Measurements from ENCODE around the gene AKT1.

Gene AKT1

GRCh38 chr14:104773505-104774452 lies 21.8 kb downstream of the AKT1 start:
- H3K36me3 ChIP-seq (ENCODE audit: control insufficient read depth, insufficient read depth, low read length) = no peaks in the 10 kb centered on the region
- no peak overlapping the region for H2AFZ ChIP-seq
- no peaks in the 10 kb centered on the region for H3K9me3 ChIP-seq (ENCODE audit: control insufficient read depth, low read length)
- TF ChIP-seq, protein P1, sequence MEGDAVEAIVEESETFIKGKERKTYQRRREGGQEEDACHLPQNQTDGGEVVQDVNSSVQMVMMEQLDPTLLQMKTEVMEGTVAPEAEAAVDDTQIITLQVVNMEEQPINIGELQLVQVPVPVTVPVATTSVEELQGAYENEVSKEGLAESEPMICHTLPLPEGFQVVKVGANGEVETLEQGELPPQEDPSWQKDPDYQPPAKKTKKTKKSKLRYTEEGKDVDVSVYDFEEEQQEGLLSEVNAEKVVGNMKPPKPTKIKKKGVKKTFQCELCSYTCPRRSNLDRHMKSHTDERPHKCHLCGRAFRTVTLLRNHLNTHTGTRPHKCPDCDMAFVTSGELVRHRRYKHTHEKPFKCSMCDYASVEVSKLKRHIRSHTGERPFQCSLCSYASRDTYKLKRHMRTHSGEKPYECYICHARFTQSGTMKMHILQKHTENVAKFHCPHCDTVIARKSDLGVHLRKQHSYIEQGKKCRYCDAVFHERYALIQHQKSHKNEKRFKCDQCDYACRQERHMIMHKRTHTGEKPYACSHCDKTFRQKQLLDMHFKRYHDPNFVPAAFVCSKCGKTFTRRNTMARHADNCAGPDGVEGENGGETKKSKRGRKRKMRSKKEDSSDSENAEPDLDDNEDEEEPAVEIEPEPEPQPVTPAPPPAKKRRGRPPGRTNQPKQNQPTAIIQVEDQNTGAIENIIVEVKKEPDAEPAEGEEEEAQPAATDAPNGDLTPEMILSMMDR (IDR thresholded peaks at IDR 0.05) = no peak
- H3K4me2 ChIP-seq (ENCODE audit: low read length) = no peak overlapping the region
- H3K4me1 ChIP-seq = peaks cover 3% of the 10 kb centered on the region
- H3K27me3 ChIP-seq (ENCODE audit: control insufficient read depth, insufficient read depth, low read length) = no peaks in the 10 kb centered on the region
- no peak overlapping the region for H3K9ac ChIP-seq
- no peak overlapping the region for H3K27ac ChIP-seq
- no peaks in the 10 kb centered on the region for H3K79me2 ChIP-seq
- H3K4me3 ChIP-seq (ENCODE audit: low read depth, low read length) = no peak overlapping the region

DNA sequence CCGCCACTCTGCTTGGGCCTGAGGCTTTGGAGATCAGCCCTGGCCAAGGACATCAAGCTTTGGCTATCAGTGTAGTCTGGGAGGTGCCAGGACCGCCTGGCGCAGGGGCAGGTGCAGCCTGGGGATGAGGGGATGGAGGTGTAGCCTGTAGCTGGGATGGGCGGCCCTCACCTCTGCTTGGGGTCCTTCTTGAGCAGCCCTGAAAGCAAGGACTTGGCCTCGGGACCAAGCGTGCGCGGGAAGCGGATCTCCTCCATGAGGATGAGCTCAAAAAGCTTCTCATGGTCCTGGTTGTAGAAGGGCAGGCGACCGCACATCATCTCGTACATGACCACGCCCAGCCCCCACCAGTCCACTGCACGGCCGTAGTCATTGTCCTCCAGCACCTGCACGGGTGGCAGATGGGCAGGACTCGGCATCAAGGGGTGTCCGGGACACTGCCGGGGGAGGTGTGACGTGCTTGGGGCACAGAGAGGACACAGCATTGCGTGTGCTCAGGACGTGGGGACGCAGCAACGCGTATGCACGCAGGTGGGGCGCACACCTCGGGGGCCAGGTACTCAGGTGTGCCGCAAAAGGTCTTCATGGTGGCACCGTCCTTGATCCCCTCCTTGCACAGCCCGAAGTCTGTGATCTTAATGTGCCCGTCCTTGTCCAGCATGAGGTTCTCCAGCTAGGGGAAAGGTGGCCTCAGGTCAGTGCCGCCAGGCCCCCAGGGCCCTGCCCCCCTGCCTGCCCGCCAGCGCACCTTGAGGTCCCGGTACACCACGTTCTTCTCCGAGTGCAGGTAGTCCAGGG lies 22.6 kb downstream of the AKT1 start:
- H3K9ac ChIP-seq = no peak overlapping the region
- no peaks in the 10 kb centered on the region for H3K27me3 ChIP-seq (ENCODE audit: control insufficient read depth, insufficient read depth, low read length)
- no peaks in the 10 kb centered on the region for H3K9me3 ChIP-seq (ENCODE audit: control insufficient read depth, low read length)
- H3K79me2 ChIP-seq = no peaks in the 10 kb centered on the region
- no peak overlapping the region for H3K4me2 ChIP-seq (ENCODE audit: low read length)
- H2AFZ ChIP-seq = no peak overlapping the region
- no peak overlapping the region for H3K27ac ChIP-seq
- TF ChIP-seq, protein P1 (IDR thresholded peaks at IDR 0.05) = no peak
- H3K36me3 ChIP-seq (ENCODE audit: control insufficient read depth, insufficient read depth, low read length) = no peaks in the 10 kb centered on the region
- peaks cover 5% of the 10 kb centered on the region for H3K4me1 ChIP-seq
- H3K4me3 ChIP-seq (ENCODE audit: low read depth, low read length) = no peak overlapping the region

- Histone ChIP-seq H3K27ac (no peak overlapping the region), H3K9ac (no peak overlapping the region), H3K9me3 (ENCODE audit: control insufficient read depth, low read length) (no peaks in the 10 kb centered on the region), H2AFZ (no peak overlapping the region), H3K36me3 (ENCODE audit: control insufficient read depth, insufficient read depth, low read length) (no peaks in the 10 kb centered on the region), H3K4me1 (peaks cover 5% of the 10 kb centered on the region), H3K79me2 (no peaks in the 10 kb centered on the region), H3K4me3 (ENCODE audit: low read depth, low read length) (no peak overlapping the region), H3K4me2 (ENCODE audit: low read length) (no peak overlapping the region), H3K27me3 (ENCODE audit: control insufficient read depth, insufficient read depth, low read length) (no peaks in the 10 kb centered on the region)
- TF ChIP-seq, protein P1 (IDR thresholded peaks at IDR 0.05) = no peak
Observed at GRCh38 chr14:104771918-104772706, 23.4 kb downstream of the AKT1 start.

DNA sequence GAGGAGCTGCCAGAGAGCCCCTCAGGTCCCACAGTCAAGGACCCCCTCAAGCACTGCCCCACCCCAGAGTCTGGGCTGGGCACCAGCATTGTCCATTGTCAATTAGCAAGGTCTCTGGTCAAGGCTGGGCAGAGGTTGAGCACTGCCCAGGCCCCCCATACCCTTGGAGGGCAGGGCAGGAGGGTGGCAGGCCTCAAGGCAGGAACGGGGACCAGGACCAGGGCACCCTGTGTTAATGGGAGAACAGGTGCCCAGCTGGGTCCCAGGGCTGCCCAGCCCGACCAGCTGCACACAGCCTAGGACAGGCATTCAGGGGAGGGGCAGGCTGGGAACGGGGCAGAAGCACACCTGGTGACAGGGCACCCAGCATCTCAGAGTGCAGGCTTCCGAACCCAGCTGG lies 24.2 kb downstream of the AKT1 start:
- no peak overlapping the region for H3K9ac ChIP-seq
- H3K9me3 ChIP-seq (ENCODE audit: control insufficient read depth, low read length) = no peaks in the 10 kb centered on the region
- no peaks in the 10 kb centered on the region for H3K79me2 ChIP-seq
- no peak overlapping the region for H3K4me2 ChIP-seq (ENCODE audit: low read length)
- no peaks in the 10 kb centered on the region for H3K27me3 ChIP-seq (ENCODE audit: control insufficient read depth, insufficient read depth, low read length)
- TF ChIP-seq, protein P1 (IDR thresholded peaks at IDR 0.05) = no peak
- no peak overlapping the region for H2AFZ ChIP-seq
- H3K4me3 ChIP-seq (ENCODE audit: low read depth, low read length) = no peak overlapping the region
- H3K4me1 ChIP-seq = peaks cover 5% of the 10 kb centered on the region
- no peak overlapping the region for H3K27ac ChIP-seq
- H3K36me3 ChIP-seq (ENCODE audit: control insufficient read depth, insufficient read depth, low read length) = no peaks in the 10 kb centered on the region
